ENCODE measurements around the gene ASXL1. TPM values are rescaled to one million over a fixed set of nuclear protein-coding genes. Genes with fewer than 3 reads are reported as not detected.
A peak's percentile ranks its signal among the peaks of the same experiment; 100 is the strongest.

The ASXL1 gene
- total RNA-seq, 1 donor from 2014 or later = 140 TPM

GRCh38 chr20:32332614-32333013 is 25.5 kb upstream of the ASXL1 start:
- peaks cover 8% of the 10 kb centered on the region for H3K36me3 Mint-ChIP-seq (ENCODE audit: low read depth)
- H3K27ac Mint-ChIP-seq (ENCODE audit: unreplicated experiment) = no peak overlapping the region
- TF ChIP-seq, protein P1, sequence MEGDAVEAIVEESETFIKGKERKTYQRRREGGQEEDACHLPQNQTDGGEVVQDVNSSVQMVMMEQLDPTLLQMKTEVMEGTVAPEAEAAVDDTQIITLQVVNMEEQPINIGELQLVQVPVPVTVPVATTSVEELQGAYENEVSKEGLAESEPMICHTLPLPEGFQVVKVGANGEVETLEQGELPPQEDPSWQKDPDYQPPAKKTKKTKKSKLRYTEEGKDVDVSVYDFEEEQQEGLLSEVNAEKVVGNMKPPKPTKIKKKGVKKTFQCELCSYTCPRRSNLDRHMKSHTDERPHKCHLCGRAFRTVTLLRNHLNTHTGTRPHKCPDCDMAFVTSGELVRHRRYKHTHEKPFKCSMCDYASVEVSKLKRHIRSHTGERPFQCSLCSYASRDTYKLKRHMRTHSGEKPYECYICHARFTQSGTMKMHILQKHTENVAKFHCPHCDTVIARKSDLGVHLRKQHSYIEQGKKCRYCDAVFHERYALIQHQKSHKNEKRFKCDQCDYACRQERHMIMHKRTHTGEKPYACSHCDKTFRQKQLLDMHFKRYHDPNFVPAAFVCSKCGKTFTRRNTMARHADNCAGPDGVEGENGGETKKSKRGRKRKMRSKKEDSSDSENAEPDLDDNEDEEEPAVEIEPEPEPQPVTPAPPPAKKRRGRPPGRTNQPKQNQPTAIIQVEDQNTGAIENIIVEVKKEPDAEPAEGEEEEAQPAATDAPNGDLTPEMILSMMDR (conservative IDR thresholded peaks at IDR 0.05) = no peak
- H3K4me1 Mint-ChIP-seq = peaks cover 6% of the 10 kb centered on the region
- DNase-seq (ENCODE audit: low read depth, low spot score) = no peak
- H3K9me3 Mint-ChIP-seq = no peaks in the 10 kb centered on the region
- H3K27me3 Mint-ChIP-seq (ENCODE audit: low read depth) = no peaks in the 10 kb centered on the region
- H3K4me3 Mint-ChIP-seq = no peak overlapping the region

GRCh38 chr20:32333181-32333987 is 24.7 kb upstream of the ASXL1 start:
- H3K27ac Mint-ChIP-seq (ENCODE audit: unreplicated experiment) = no peak overlapping the region
- no peak overlapping the region for H3K4me3 Mint-ChIP-seq
- H3K27me3 Mint-ChIP-seq (ENCODE audit: low read depth) = no peaks in the 10 kb centered on the region
- DNase-seq (ENCODE audit: low read depth, low spot score) = no peak
- peaks cover 6% of the 10 kb centered on the region for H3K4me1 Mint-ChIP-seq
- no peaks in the 10 kb centered on the region for H3K9me3 Mint-ChIP-seq
- peaks cover 8% of the 10 kb centered on the region for H3K36me3 Mint-ChIP-seq (ENCODE audit: low read depth)
- TF ChIP-seq, protein P1 (conservative IDR thresholded peaks at IDR 0.05) = no peak

GRCh38 chr20:32333988-32334885 is 23.9 kb upstream of the ASXL1 start:
- no peak for DNase-seq (ENCODE audit: low read depth, low spot score)
- Mint-ChIP-seq H3K27ac (ENCODE audit: unreplicated experiment) (no peak overlapping the region), H3K9me3 (no peaks in the 10 kb centered on the region), H3K4me1 (peaks cover 6% of the 10 kb centered on the region), H3K36me3 (ENCODE audit: low read depth) (peaks cover 8% of the 10 kb centered on the region), H3K27me3 (ENCODE audit: low read depth) (no peaks in the 10 kb centered on the region), H3K4me3 (no peak overlapping the region)
- TF ChIP-seq, protein P1 (conservative IDR thresholded peaks at IDR 0.05) = no peak

DNA sequence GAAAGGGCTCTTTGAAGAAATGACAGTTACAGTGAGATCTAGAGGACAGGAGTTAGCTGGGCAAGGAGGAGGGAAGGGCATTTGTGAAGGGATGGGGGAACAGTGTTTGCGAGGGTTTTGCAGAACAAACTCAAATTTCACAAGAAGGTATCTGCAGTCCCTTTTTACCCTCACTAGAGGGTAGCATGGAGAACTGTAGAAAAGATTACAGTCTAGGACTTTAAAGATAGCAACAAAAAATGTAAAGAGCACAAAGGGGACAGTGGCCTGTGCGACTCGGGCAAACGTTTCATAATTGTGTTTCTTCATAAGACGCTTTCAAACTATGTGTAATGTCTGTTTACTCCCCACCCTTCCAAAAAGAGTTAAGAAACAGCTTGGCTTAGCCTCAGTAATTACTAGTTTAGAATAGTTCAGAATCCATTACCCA is 21.2 kb upstream of the ASXL1 start:
- no peak for DNase-seq (ENCODE audit: low read depth, low spot score)
- TF ChIP-seq, protein P1 (conservative IDR thresholded peaks at IDR 0.05) = peak; percentile 72
- Mint-ChIP-seq H3K36me3 (ENCODE audit: low read depth) (peaks cover 7% of the 10 kb centered on the region), H3K9me3 (no peaks in the 10 kb centered on the region), H3K4me3 (no peak overlapping the region), H3K4me1 (peaks cover 6% of the 10 kb centered on the region), H3K27me3 (ENCODE audit: low read depth) (no peaks in the 10 kb centered on the region), H3K27ac (ENCODE audit: unreplicated experiment) (no peak overlapping the region)

- H3K27ac Mint-ChIP-seq (ENCODE audit: unreplicated experiment) = peak overlapping the region; percentile 36
- no peak overlapping the region for H3K4me3 Mint-ChIP-seq
- H3K36me3 Mint-ChIP-seq (ENCODE audit: low read depth) = peaks cover 2% of the 10 kb centered on the region
- no peaks in the 10 kb centered on the region for H3K27me3 Mint-ChIP-seq (ENCODE audit: low read depth)
- DNase-seq (ENCODE audit: low read depth, low spot score) = no peak
- no peaks in the 10 kb centered on the region for H3K9me3 Mint-ChIP-seq
- peaks cover 6% of the 10 kb centered on the region for H3K4me1 Mint-ChIP-seq
- TF ChIP-seq, protein P1 (conservative IDR thresholded peaks at IDR 0.05) = no peak
These were observed 20.0 kb upstream of the ASXL1 start for GRCh38 chr20:32337937-32338661.
